GM18520 (cell line): ENCODE results near the gene PEMT.

Experiments
- ATAC-seq: cut with Tn5 transposase; IDR thresholded peaks from one replicate; pipeline ENCODE4 v1.9.1; 2021; ENCODE audit not compliant: unreplicated experiment

The PEMT gene

DNA sequence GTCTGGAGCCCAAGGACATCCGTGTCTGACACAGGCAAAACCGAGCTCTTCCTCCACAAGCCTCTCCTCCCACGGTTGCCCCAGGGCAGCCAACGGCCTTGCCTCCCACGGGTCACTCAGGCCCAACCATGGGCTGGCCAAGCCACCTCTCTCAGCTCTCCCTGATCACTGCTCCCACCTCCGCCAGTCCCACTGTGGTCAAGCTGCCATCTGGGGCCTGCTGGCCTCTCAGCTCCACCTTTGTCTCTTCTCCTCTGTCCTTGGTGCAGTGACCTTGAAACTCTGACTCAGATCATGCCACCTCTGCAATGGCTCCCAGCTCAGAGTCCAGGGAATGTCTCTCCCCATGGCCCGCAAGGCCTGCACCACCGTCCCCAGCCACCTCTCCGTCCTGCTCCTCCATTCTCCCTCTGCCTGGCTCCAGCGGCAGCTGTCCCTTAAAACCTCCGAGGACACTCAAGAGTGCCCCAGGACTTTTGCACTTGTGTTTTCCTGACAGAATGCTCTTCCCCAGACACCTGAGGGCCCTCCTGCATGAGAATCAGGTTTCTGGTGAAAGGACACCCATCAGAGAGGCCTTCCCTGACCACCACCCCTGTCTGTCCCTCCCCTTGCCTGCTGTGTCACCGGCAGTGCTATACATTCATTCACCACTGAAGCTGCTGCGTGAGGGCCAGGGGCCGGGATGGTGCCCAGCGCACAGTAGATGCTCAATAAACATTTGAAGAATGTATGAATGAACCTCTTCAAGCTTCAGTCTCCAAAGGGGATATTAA, 19.3 kb downstream of the PEMT start:
- ATAC-seq = no peak

DNA sequence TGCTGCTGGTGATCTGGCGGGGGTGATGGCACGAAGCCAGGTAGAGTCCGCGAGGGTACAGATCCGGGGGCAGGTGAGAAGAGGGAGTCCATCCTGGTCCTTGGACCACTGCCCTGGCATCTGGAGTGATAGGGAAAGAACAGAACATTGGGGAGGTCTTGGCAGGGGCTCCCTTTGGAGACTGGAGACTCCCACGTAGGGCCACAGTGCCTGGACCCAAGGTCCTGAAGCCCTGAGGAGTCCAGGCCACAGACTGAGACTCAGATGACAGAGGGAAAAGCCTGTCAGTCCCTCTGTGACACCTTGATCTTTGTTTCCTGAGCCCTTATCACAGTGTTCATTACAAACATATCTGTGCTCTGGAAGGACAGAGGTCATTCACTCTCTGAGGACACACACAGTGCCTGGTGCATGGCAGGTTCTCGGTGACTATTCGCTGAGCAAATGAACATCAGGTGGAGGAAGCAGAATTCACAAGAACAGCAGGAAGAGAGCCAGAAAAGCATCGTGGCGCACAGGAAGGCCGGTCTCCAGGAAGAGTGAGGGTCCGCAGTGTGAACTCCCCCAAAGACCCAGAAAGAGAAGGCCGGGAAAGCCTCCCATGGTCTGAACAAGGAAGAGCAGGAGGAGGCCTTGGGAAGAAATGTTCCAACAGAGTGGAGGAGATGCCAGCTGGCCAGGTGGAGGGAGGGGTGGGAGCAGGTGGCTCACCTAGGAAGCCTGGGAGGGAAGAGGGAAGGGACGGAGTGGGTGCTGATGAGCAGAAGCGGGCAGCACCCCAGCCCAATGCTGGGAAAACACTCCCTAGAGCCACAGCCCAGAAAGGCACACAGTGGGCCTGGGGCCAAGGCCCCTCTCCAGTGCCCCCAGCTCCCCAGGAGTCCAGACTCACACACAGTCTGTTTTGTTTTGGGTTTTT, 20.5 kb downstream of the PEMT start:
- ATAC-seq = no peak

DNA sequence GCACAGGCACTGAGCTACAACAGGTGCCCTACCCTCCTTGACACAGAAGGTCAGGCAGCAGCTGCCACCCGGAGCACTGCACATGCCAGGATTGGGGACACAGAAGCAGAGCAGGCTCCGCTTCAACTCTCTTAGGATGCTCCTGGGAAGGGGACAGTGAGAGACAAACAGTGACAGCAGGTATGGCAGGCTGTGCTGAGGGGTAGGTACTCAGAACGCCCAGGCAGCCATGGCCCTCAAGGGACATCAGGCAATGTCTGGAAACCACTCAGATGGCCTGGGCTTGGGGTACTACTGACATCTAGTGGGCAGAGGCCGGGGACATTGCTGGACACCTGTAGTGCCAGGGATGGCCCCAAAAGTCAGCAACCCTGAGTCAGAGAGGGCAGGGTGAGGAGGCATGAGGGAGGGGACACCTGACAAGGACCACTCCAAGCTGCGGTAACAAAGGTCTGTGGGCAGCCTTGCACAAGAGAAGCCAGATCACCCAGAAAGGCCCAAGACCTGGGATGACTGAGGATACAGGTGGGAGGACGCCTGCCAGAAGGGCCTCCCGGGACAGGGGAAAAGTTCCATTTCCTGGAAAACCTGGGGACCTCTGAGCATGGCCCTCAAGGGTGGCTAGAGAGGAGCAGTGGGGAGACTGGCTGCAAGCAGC, 21.2 kb downstream of the PEMT start:
- no peak for ATAC-seq

DNA sequence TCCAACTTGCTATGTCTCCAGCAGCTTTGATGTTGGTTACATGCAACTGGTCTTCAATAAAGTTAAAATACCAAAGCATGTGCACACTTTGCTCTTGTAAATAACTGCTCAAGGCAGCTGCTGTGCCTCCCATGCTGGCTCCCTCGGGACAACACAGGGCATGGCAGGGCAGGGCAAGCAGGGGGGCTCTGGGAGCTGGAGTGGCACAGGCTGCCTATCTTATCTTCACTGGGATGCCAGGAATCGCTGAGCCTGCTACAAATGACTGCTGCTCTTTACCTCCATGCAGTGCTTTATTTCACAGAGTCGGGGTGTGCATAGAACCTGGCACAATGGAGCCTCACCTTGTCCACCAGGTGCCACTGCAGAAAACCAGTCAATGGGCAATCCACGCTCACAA, 21.8 kb downstream of the PEMT start:
- no peak for ATAC-seq

DNA sequence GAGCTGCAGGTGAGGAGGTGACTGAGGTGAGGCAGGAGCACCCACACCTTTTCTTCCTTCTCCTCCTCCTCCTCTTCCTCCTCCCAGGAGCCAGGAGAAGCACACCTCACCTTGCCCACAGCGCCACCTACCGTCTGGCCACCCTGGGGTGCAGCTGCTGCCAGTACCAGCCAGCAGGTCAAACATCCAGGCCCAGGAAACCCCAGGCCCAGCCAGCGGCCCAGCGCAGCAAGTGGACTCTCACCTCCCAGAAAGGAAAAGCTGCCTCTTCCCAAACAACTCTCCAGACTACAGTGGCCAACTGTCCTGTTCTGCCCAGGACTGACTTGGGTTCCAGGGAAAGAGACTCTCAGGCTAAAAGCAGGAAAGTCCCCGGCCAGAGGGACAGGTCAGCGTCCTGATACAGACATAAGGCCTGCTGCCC, 22.7 kb downstream of the PEMT start:
- ATAC-seq = no peak

DNA sequence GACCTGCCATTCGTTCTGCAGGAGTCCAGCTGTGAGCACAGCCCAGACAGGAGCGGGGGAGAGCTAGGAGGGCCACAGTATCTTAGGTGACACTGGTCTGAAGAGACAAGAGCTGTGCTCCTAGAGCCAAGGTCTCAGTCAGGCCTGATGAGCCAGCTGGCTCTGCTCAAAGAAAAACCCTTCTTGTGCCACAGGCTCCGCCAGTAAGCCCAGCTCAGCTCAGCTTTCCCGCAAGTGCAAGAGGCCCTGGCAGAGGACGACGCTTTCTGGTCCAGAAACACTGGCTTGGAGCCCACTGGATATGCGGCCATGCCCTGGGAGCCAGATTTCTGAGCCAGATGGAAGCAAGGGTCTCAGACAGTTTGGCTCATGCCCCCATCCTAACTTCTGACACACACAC, 23.9 kb downstream of the PEMT start:
- ATAC-seq = no peak

DNA sequence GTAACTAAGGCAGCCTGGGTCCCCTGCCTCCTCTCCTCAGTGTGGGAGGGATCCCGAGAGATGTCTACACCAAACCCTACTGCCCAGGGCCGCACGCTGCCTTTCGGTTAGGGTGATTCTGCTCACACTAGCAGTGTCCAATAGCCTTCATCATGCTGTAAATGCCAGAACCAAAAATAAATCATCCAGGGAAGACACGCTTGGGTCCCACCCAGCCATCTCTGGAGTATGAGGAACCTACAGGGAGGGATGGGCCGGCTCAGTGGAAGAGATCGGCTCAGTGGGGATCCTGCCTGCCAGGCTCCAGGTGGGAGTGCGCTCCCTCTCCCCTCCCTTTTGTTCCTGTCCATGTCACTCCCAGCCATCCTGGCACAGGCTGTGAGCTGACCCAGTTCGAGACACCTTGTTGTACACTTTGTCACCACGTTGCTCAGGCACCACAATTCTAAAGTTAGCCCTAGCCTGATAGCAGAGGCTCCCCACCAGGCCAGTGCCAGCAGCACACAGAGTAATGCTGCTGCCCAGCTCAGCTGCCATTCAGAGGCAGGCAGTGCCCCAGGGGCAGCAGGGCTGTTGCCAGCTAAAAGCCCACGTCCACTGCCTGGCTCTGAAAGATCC, 24.5 kb downstream of the PEMT start:
- ATAC-seq = no peak

DNA sequence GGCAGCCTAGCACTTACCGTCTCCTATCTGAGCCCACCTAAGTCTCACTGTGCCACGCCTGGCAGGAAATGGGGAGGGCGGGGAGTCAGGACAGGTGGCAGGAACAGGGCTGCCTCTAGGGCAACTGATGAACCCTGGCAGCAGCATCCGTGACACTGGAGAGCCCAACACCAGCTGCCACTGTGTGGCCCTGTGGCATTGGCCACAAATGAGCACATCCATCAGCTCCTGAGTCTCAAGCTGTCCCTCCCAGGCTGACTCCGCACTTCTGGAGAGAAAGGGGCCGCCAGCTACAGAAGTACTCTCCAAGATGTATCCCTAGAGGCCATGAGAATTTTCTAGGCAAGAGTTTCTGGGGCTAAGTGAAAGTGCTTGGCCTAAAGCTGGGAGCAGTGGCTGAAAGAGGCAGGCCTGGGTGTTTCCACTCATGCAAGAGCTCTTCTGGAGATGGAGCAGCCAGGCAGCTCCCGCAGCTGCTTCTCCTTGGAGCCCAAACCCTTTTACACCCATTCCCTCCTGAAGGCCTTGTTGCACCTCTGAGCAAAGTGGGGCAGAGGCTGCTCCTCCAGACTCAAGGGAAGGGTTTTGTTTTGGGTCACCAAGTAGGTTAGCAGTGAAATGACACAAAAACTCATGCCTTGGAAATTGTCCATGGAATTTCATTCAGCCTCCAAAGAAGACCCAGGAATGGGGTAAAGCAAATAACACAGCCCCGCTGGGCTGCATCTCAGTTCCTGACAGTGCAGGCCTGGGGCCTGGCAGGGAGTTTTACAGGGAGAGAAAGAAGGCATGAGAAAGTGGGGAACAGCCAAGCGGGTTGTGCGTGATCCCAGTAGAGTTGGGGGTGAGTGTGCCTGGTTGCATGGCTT, 25.8 kb downstream of the PEMT start:
- ATAC-seq = no peak

DNA sequence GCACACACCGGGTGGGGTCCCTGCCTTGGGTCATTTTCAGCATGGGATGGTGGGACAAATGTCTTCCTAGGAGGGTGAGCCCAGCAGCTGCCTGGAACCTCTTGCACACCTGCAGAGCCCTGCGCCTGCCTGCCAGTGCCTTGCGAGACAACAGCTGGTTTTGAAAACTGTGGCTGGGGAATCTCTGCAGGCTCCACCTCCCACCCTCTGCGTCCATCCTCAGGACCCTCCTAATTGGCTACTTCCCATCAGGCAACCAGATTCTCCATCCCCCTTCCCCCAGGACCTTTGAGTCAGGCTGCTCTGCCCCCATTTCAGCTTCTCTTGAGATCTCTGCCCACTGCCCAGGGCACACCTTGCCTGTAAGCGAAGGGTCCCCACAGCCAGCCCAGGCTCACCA, 26.6 kb downstream of the PEMT start:
- ATAC-seq = no peak

DNA sequence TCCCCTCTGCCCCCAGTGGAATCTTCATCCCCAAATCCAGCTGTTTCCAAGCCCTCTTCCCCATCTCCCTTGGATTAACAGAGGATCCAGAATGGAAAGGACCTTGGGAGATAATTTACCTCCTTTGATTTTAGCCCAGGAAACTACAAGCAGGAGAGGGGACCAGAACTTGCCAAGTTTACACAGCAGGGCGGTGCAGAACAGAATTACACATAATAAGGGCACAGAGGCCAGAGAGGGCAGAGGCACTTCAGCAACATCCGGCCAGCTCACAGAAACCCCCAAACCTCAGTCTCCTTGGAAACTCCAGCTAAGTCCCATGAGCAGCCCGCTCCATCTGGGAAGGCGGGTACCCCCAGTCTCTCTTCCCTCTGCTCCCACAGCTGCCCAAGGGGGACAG, 27.2 kb downstream of the PEMT start:
- ATAC-seq = no peak

DNA sequence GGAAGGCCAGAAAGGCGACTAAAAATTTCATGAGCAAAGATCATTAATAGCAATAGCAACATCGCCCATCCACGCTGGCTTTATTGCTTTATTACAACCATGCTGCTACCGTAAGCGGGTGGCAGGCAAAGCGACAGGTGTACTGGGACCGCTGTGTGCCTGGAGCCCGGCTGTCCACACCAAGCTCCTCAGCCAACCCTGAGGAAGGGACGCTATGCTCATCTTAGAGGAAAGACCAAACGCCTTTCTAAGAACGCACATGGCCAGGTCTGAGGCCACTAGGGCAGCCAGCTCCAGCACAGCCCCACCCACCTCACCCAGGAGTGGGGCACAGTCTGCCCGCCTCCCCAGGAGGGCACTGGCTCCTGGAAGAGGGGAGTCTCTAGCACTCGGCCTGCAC, 28.0 kb downstream of the PEMT start:
- ATAC-seq = no peak

DNA sequence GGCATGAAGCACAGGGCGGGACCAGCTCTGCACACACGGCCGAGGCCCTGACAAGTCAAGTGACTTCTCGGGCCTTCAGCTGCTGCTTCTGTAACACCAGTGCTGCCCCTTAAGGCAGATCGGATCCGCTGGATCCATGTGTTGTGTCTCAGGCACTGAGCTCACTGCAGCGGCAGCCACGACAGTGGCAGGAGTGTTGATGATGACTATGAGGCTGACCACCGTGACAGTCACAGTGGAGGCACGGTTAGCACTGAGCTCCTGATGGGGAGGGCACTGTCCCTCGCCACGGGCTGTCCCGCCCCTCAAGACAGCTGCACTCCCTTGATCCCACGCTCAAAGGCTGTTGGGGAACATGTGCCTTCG, 29.4 kb downstream of the PEMT start:
- ATAC-seq = no peak

DNA sequence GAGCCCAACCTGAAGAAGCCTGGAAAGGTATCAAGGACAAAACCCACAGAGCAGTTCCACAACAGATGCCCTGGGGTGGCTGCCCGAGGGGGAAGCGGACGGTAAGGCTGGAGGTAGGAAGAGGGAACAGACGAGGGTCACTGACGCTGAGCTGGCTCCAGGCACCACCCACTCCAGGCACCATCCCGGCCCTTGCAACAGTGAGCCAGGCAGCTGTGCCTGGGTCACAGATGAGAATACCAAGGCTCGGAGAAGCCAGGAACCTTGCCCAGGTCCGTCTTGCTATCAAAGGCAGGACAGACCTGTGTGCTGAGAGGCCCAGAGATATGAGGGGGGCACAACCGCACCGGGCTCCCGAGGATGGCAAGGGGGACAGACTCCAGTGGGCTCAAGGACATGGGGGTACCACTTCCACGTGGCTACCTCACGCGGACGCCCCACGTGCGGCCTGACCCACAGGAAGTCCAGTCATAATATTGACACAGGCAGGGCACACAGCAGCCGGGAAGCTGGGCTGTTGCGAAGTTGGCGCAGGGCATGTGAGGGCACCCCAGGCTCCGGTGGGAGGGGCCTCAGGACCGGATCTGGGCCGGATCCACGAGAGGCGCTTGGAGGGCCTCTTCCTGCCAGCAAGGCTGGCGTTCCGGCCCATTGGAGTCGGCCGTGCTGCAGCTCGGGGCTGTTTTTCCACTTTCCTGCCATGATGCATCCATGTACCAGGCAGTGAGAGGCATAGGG, 29.9 kb downstream of the PEMT start:
- no peak for ATAC-seq

DNA sequence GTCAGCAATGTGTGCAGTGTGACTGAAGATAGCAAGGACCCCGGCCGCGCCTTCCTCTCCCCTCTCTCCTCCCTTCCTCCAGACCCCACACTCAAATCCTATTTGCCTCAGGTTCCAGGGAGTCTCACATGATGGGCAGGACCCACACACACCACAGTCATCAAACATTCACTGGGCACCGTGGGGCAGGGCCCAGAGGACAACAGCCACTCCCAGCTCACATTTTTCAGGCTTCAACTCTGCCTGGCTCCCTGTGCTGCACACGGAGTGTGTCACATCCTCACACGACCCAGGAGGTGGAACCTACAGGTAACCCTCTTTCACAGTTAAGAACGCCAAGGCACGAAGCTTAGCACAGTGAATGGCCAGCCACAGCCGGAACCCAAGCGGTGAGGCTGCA, 30.5 kb downstream of the PEMT start:
- no peak for ATAC-seq

DNA sequence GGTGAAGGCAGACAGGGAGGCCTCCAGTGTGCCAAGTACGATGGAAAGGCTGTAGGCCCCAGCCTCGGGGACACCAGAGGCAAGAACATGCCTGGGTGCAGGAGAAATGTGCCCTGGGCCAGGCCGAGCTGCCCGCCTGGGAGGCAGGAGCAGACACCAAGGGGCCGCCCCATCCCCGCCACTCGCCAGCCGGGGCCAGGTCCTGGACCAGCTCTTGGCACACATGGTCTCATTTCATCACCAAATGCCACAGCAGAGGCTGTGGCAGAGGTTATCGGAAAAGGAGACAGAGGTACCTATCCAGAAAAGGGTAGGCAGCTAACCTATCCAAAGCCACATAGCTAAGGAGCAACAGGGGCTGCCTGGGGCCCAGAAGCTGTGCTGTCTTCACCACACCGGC, 31.3 kb downstream of the PEMT start:
- ATAC-seq = no peak

DNA sequence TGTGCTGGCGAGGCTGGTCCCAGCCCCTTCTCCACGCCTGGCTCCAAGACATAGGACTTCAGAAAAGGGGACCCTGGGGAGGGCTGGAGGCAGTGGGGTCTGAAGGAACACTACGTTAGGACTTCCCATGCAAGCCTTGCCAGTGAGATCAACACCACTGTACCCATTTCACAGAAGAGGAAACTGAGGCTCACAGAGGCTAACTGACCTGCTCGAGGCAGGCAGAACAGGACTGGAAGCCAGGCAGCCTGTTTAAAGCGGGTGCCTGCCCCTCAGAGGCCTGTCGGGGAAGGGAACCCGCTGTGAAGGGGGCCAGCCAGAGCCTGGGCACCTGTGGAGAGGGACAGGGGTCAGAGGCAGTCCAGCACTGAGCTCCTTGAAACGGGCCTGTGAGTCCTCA, 32.3 kb downstream of the PEMT start:
- no peak for ATAC-seq

DNA sequence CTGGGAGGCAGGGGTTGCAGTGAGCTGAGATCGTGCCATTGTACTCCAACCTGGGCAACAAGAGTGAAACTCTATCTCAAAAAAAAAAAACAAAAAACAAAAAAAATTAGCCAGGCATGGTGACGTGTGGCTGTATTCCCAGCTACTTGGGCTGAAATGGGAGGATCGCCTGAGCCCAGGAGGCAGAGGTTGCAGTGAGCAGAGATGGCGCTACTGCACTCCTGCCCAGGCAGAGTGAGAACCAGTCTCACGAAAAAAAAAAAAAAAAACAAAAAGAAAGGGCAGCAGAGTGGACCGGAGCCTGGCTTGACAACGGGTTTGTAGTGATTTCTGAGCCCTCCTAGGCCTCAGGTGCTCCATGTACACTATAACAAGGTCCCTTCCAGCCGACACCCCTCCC, 33.1 kb downstream of the PEMT start:
- ATAC-seq = no peak

DNA sequence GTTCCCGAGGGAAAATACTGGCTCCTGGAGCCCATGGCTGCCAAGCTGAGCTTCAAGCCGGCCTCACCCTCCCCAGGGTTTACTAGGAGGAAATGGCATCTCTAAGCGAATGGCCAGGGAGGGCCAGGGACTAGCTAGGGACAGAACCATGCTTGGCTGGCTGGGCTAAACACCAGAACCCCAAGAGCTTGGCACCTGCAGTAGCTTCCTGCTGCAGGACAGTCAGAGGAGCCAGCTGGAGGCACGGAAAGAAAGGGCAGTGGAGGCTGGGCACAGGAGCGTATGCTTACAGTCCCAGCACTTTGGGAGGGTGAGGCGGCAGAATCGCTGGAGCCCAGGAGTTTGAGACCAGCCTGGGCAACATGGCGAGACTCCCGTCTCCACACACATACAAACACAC, 33.7 kb downstream of the PEMT start:
- ATAC-seq = no peak

DNA sequence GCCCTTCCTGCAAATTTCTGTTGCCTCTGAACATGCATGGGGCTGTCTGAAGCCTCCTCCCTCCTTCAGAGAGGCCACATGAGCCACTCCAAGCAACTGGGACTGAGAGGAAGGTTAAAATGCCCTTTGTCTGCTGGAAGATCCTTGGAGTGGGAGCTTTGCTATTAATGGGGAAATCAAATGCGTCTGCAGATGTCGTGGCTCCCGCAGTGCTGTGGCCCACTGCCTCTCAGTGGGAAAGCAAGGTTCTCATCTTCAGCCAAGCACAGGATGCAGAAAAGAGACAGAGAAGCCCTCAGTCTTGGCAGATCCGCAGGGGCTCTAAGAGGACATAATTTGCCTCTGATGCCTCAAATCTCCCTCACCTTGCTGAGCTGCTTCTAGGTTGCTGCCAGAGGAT, 34.8 kb downstream of the PEMT start:
- ATAC-seq = no peak

DNA sequence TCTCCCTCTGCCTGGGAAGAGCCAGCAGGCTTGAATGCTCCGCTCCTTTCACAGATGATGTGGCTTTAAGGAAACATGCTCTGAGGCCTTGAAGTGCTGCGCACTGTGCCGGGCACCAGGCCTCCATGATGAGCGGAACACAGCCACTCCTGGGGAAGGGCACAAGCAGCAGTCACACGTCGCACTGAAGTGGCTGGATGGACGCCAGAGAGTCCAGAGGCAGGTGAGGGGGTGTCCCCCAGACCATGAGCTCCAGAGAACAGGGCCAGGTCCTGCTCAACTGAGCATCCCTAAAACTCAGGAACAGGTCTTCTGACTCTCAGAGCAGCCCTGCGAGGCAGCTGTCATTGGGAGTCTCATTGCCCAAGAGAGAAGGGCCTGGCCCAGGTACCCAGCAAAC, 35.6 kb downstream of the PEMT start:
- no peak for ATAC-seq
